T-helper 9 cell (primary cell): ENCODE measurements around the gene AP5Z1.

Experiments
- DNase-seq: peaks from one replicate; pipeline ENCODE4 v3.0.0-alpha.2; 2020
- total RNA-seq, 2 donors: gene quantifications; one replicate each; lab custom pipeline; 2026; lab: John Stamatoyannopoulos, UW

The AP5Z1 gene, protein sequence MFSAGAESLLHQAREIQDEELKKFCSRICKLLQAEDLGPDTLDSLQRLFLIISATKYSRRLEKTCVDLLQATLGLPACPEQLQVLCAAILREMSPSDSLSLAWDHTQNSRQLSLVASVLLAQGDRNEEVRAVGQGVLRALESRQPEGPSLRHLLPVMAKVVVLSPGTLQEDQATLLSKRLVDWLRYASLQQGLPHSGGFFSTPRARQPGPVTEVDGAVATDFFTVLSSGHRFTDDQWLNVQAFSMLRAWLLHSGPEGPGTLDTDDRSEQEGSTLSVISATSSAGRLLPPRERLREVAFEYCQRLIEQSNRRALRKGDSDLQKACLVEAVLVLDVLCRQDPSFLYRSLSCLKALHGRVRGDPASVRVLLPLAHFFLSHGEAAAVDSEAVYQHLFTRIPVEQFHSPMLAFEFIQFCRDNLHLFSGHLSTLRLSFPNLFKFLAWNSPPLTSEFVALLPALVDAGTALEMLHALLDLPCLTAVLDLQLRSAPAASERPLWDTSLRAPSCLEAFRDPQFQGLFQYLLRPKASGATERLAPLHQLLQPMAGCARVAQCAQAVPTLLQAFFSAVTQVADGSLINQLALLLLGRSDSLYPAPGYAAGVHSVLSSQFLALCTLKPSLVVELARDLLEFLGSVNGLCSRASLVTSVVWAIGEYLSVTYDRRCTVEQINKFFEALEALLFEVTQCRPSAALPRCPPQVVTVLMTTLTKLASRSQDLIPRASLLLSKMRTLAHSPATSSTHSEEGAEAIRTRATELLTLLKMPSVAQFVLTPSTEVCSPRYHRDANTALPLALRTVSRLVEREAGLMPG
- total RNA-seq, result 78.2 to 103 reads per million in 2 donors

GRCh38 chr7:4775250-4775847 lies at the start of gene AP5Z1:
AP5Z1 (plus strand) TSS chr7:4775623; CDS start chr7:4775716, 93 bp downstream.
- peak; percentile 93 for DNase-seq

- DNase-seq, result no peak
Observed at GRCh38 chr7:4725850-4726450, 49.5 kb upstream of the AP5Z1 start.

GRCh38 chr7:4726566-4726965 lies 48.9 kb upstream of the AP5Z1 start:
- no peak for DNase-seq

GRCh38 chr7:4727914-4728705 lies 47.3 kb upstream of the AP5Z1 start:
- no peak for DNase-seq

DNA sequence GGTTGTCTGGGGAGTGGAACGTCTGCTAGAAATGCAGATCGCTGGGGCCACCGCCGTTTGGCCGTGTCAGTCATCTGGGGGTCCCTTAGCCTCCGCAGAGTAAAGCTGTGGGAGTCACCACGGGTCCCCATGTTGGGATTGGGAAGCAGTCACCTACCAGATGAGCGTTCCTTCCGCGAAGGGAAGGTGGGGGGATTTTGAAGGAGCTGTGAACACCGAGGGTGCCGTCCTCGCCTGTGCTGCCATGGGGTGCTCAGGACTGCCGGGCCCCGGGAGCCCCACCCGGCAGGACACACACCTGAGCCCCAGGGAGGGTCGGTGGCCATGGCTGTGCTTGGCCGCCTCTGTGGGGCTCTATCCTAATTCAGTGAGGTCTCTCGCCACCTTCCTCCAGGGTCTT lies 46.2 kb upstream of the AP5Z1 start:
- no peak for DNase-seq

- DNase-seq, result no peak
Observed at GRCh38 chr7:4730276-4730675, 45.1 kb upstream of the AP5Z1 start.

DNA sequence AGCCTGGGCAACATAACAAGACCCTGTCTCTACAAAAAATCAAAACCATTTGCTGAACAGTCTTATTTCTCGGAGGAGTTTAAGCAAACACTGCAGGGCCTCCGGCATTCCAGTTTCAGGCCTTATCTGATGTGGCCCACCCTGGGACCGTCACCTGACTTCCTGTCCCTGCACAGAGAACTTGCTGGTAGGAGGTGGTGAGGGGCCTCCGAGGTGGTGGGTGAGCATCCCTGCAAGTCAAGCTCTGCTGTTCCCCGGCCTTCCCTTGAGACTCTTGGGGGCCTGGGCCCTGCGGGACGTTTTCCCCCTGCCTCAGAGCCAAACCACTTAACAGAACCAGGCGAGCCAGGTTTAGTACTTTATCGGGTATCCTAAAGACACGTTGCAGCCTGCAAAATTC lies 44.5 kb upstream of the AP5Z1 start:
- no peak for DNase-seq

DNA sequence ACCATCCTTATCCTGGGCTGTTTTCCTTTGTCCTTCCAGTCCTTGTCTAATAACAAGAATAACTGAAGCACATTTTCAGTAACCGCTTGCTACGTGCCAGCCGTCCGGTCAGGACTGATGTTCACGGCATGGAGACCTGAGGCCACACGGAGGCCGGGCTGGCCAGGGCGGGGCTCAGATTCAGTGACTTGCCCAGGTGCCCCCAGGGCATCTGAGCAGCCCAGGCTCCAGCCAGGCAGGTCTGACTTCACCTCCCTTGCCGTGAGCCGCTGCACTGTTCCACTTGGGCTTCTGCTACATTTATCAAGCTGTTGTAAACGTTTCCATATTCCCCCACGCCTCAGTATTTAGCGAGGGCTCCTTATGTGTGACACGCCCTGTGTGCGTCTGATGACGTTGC lies 43.6 kb upstream of the AP5Z1 start:
- no peak for DNase-seq

- no peak for DNase-seq
Observed at GRCh38 chr7:4733936-4734528, 41.4 kb upstream of the AP5Z1 start.

GRCh38 chr7:4734587-4735345 lies 40.7 kb upstream of the AP5Z1 start:
- no peak for DNase-seq

GRCh38 chr7:4737300-4737699 lies 38.1 kb upstream of the AP5Z1 start:
- no peak for DNase-seq

- no peak for DNase-seq
Observed at GRCh38 chr7:4738711-4739527, 36.5 kb upstream of the AP5Z1 start.

GRCh38 chr7:4739528-4739992 lies 35.9 kb upstream of the AP5Z1 start:
- peak; percentile 22 for DNase-seq

GRCh38 chr7:4740796-4741195 lies 34.6 kb upstream of the AP5Z1 start:
- DNase-seq, result no peak

DNA sequence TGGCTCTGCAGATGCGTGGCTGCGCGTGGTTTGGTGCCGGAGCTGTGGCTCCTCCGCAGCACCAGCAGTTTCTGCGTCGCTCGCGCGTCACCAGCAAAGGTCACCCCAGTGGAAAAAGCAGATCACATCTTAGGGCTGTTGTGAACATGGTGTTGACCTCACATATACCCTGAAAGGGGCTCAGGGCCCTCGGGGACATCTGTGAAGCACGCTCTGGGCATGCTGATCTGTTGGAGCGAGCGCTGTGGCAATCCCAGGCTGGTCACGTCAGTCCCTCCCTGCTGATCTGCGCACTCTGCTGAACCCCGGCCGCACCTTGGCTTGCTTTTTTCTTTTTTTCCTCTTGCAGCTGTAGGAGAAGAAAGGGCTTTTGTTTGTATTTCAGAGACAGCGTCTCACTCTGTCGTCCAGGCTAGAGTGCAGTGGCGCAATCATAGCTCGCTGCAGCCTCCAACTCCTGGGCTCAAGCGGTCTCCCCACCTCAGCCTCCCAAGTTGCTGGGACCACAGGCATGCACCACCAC lies 33.3 kb upstream of the AP5Z1 start:
- no peak for DNase-seq

GRCh38 chr7:4742852-4743251 lies 32.6 kb upstream of the AP5Z1 start:
- DNase-seq, result no peak

DNA sequence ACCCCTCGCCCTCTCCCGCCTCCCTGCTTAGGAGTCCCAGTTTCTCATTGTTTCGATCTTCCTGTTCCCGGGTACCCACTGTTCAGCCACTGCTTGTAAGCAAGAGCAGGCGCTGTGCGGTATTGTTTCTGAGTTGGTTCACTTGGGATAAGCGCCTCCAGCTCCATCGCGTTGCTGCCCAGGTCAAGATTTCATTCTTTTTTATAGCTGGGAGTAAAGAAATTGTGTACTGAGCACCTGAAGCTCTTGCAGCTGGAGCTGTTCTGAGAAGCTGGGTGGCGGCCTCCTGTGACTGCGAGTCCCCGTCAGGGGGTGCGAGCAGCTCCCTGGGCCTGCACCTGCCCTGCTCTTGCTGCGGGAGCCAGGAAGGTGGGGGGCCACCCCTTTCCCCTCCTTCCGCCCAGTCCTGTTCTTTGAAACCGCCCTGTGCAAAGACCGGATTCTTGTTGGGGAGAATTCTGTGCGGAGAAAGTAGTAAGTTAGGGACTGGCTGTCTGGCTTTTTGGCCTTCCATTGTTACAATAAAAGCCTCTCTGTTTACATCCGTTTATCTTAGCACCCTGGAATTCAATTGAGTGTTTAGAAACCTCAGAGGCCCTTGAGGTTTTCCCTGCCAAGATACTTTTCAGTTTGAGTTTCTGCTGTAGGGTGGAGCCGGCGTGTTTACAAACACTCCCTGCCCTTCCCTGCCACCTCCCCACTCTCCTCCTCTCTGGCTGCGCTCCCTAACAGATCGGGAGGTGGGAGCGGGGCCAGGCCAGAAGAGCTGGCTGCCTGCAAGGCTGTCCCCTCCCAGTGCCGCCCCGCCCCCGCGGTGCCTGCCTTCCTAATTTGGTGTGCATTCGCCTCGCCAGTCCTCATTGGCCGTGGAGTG lies 30.8 kb upstream of the AP5Z1 start:
- DNase-seq, result peak; percentile 64

- DNase-seq, result no peak
Observed at GRCh38 chr7:4745265-4745919, 30.0 kb upstream of the AP5Z1 start.
